MM.1S (cell line): Measurements from ENCODE around the gene TAOK2.
"Not testable (repeated sequence)": the region's sequence is repeated elsewhere in the genome, so short reads cannot be mapped to it uniquely, and the experiment has no call there.

Source experiments
- DNase-seq: peaks from one replicate; pipeline ENCODE4 v3.0.0-alpha.2; 2015
- H2AFZ ChIP-seq: fragments of 300-600 bp; sonication (generic); 2 replicates; pipeline ENCODE4 v1.6.0; 2016; ENCODE audit warnings: antibody characterized with exemption, low read length
- H3F3A ChIP-seq: fragments of 300-600 bp; sonication (generic); 2 replicates; pipeline ENCODE4 v1.6.1; 2016; ENCODE audit warnings: mild to moderate bottlenecking, antibody characterized with exemption, low read length, moderate library complexity, mixed read lengths; ENCODE audit not compliant: insufficient read depth
- H3K27ac ChIP-seq: fragments of 300-600 bp; sonication (generic); 2 replicates; pipeline ENCODE4 v1.5.1; 2016; ENCODE audit warnings: mild to moderate bottlenecking, low read length
- H3K27me3 ChIP-seq: fragments of 300-600 bp; sonication (generic); replicated peaks from 2 replicates; pipeline ENCODE4 v1.6.0; 2016; ENCODE audit warnings: low read length; ENCODE audit not compliant: insufficient read depth
- H3K36me3 ChIP-seq: fragments of 300-600 bp; sonication (generic); replicated peaks from 2 replicates; pipeline ENCODE4 v1.6.1; 2016; ENCODE audit warnings: mild to moderate bottlenecking, low read length, mixed read lengths; ENCODE audit not compliant: insufficient read depth
- H3K4me1 ChIP-seq: fragments of 300-600 bp; sonication (generic); 2 replicates; pipeline ENCODE4 v1.6.1; 2016; ENCODE audit warnings: low read length, mixed read lengths
- H3K4me2 ChIP-seq: fragments of 300-600 bp; sonication (generic); 2 replicates; pipeline ENCODE4 v1.6.0; 2016; ENCODE audit warnings: low read depth, low read length
- H3K4me3 ChIP-seq: fragments of 300-600 bp; sonication (generic); 2 replicates; pipeline ENCODE4 v1.5.1; 2016; ENCODE audit warnings: low read length, mixed read lengths
- H3K79me2 ChIP-seq: fragments of 300-600 bp; sonication (generic); 2 replicates; pipeline ENCODE4 v1.6.1; 2016; ENCODE audit warnings: mixed run types, low read length, mixed read lengths
- H3K9ac ChIP-seq: fragments of 300-600 bp; sonication (generic); 2 replicates; pipeline ENCODE4 v1.6.1; 2016; ENCODE audit warnings: low read length, mixed read lengths
- H3K9me2 ChIP-seq: fragments of 300-600 bp; sonication (generic); replicated peaks from 2 replicates; pipeline ENCODE4 v1.6.1; 2016; ENCODE audit warnings: mild to moderate bottlenecking, low read length, mixed read lengths; ENCODE audit not compliant: insufficient read depth
- H3K9me3 ChIP-seq: fragments of 300-600 bp; sonication (generic); replicated peaks from 2 replicates; pipeline ENCODE4 v1.6.1; 2016; ENCODE audit warnings: mild to moderate bottlenecking, low read length, mixed read lengths; ENCODE audit not compliant: insufficient read depth
- H4K20me1 ChIP-seq: fragments of 300-600 bp; sonication (generic); 2 replicates; pipeline ENCODE4 v1.6.1; 2016; ENCODE audit warnings: mild to moderate bottlenecking, low read length, moderate library complexity, mixed read lengths; ENCODE audit not compliant: insufficient read depth
- CTCF ChIP-seq: fragments of 300-600 bp; sonication (generic); IDR thresholded peaks from 2 replicates; pipeline ENCODE4 v1.5.1; 2016; ENCODE audit warnings: antibody characterized with exemption, low read length, mixed read lengths
- EZH2 ChIP-seq: fragments of 300-600 bp; sonication (generic); optimal IDR thresholded peaks from 2 replicates; pipeline ENCODE3; 2017; ENCODE audit warnings: low read depth, mild to moderate bottlenecking, antibody characterized with exemption, low read length, mixed read lengths
- EZH2phosphoT487 ChIP-seq: fragments of 300-600 bp; sonication (generic); IDR thresholded peaks from 2 replicates; pipeline ENCODE4 v1.6.1; 2018; ENCODE audit warnings: antibody characterized with exemption, low read length

Gene TAOK2

GRCh38 chr16:30040221-30040620, 66.6 kb downstream of the TAOK2 start:
- Histone ChIP-seq H3K4me2 (no peak overlapping the region), H3K9me3 (no peaks in the 10 kb centered on the region), H3K27me3 (no peaks in the 10 kb centered on the region), H3K4me1 (no peaks in the 10 kb centered on the region), H3K9me2 (no peaks in the 10 kb centered on the region), H3K27ac (no peak overlapping the region), H4K20me1 (no peaks in the 10 kb centered on the region), H3F3A (no peaks in the 10 kb centered on the region), H3K4me3 (no peak overlapping the region), H2AFZ (no peak overlapping the region), H3K36me3 (no peaks in the 10 kb centered on the region), H3K9ac (no peak overlapping the region), H3K79me2 (no peaks in the 10 kb centered on the region)
- no peak for TF ChIP-seq EZH2
- no peak for TF ChIP-seq EZH2phosphoT487
- no peak for TF ChIP-seq CTCF
- DNase-seq: no peak

GRCh38 chr16:30040690-30041089, 67.0 kb downstream of the TAOK2 start:
- H3K36me3 ChIP-seq, H3K4me3 ChIP-seq, H3K27me3 ChIP-seq, H3K9me2 ChIP-seq, H3K9ac ChIP-seq, H2AFZ ChIP-seq, H3K4me2 ChIP-seq, H3K9me3 ChIP-seq, H3K4me1 ChIP-seq, H4K20me1 ChIP-seq, DNase-seq, H3F3A ChIP-seq, H3K27ac ChIP-seq, H3K79me2 ChIP-seq: not testable (repeated sequence)

GRCh38 chr16:30041841-30042240, 68.2 kb downstream of the TAOK2 start:
- TF ChIP-seq EZH2 (no peak), CTCF (peak; percentile 32)
- Histone ChIP-seq H3K9ac (no peak overlapping the region), H2AFZ (no peak overlapping the region), H3K9me2 (no peaks in the 10 kb centered on the region), H3K27ac (no peak overlapping the region), H3K4me1 (no peaks in the 10 kb centered on the region), H3K27me3 (no peaks in the 10 kb centered on the region), H3K9me3 (no peaks in the 10 kb centered on the region), H4K20me1 (no peaks in the 10 kb centered on the region), H3K79me2 (no peaks in the 10 kb centered on the region), H3K4me3 (no peak overlapping the region), H3K36me3 (no peaks in the 10 kb centered on the region), H3F3A (no peaks in the 10 kb centered on the region), H3K4me2 (no peak overlapping the region)
- peak; percentile 49 for DNase-seq
